Lower lobe of right lung (tissue), 2 donors: ENCODE measurements around the gene SPSB4. TPM values are rescaled to one million over a fixed set of nuclear protein-coding genes. Genes with fewer than 3 reads are reported as not detected.

Experiments
- ATAC-seq, 2 donors: fragments of 200-7000 bp; cut with Tn5 transposase; one replicate each; pipeline ENCODE4 v1.9.1; 2020 to 2022; ENCODE audit warnings: mild to moderate bottlenecking in 2 of 2, moderate library complexity in 2 of 2
- DNase-seq: peaks from one replicate; pipeline ENCODE4 v3.0.0-alpha.2; 2020
- H3K27ac ChIP-seq: fragments of 200-600 bp; one replicate; pipeline ENCODE4 v1.8.0; 2022
- H3K27me3 ChIP-seq: fragments of 200-600 bp; one replicate; pipeline ENCODE4 v1.8.0; 2022; ENCODE audit warnings: low read depth
- H3K36me3 ChIP-seq: fragments of 200-600 bp; one replicate; pipeline ENCODE4 v1.8.0; 2022; ENCODE audit warnings: mild to moderate bottlenecking
- H3K4me1 ChIP-seq: fragments of 200-600 bp; one replicate; pipeline ENCODE4 v1.8.0; 2022
- H3K4me3 ChIP-seq: fragments of 200-600 bp; one replicate; pipeline ENCODE4 v1.8.0; 2022; ENCODE audit warnings: mild to moderate bottlenecking
- H3K9me3 ChIP-seq: fragments of 200-600 bp; one replicate; pipeline ENCODE4 v1.8.0; 2022
- CTCF ChIP-seq: fragments of 200-600 bp; IDR thresholded peaks from one replicate; pipeline ENCODE4 v1.8.0; 2022; ENCODE audit warnings: antibody characterized with exemption, mild to moderate bottlenecking
- intact Hi-C: fragments of 100-400 bp; cut with DNase I; formaldehyde crosslinking; loops from one replicate; pipeline ENCODE4 v1.11.0; 2022
- total RNA-seq: library from RNA; stranded (reverse); fragmentation: NEBNext Ultra II Directional; extraction: Animal tissue kit (Norgen Biotek cat#: 25700); gene quantifications from one replicate; pipeline ENCODE4 v1.2.1, GENCODE V29; 2021
- donor health status: DM: no; HTN: yes; CAD: no; lungs with severe emphysema.

Gene SPSB4
- total RNA-seq, 1 donor from 2014 or later, result 0.80 TPM

GRCh38 chr3:141087778-141088130, 36.6 kb downstream of the SPSB4 start:
- no peaks in the 10 kb centered on the region for H3K27me3 ChIP-seq
- no peaks in the 10 kb centered on the region for H3K36me3 ChIP-seq
- H3K27ac ChIP-seq, result no peak overlapping the region
- no peak overlapping the region for H3K4me3 ChIP-seq
- ATAC-seq (no peak), DNase-seq (no peak)
- intact Hi-C loops, result no loop called here
- no peak for TF ChIP-seq CTCF
- H3K9me3 ChIP-seq, result no peaks in the 10 kb centered on the region
- no peaks in the 10 kb centered on the region for H3K4me1 ChIP-seq

- H3K4me1 ChIP-seq, result no peaks in the 10 kb centered on the region
- no peaks in the 10 kb centered on the region for H3K36me3 ChIP-seq
- intact Hi-C loops, result no loop called here
- no peak overlapping the region for H3K27ac ChIP-seq
- ATAC-seq (no peak), DNase-seq (no peak)
- no peaks in the 10 kb centered on the region for H3K27me3 ChIP-seq
- TF ChIP-seq CTCF, result no peak
- no peaks in the 10 kb centered on the region for H3K9me3 ChIP-seq
- H3K4me3 ChIP-seq, result no peak overlapping the region
Measured at GRCh38 chr3:141089339-141090152, 38.4 kb downstream of the SPSB4 start.

GRCh38 chr3:141091426-141091825, 40.3 kb downstream of the SPSB4 start:
- Histone ChIP-seq H3K4me1 (no peaks in the 10 kb centered on the region), H3K36me3 (no peaks in the 10 kb centered on the region), H3K4me3 (no peak overlapping the region), H3K27ac (no peak overlapping the region), H3K9me3 (no peaks in the 10 kb centered on the region), H3K27me3 (no peaks in the 10 kb centered on the region)
- intact Hi-C loops, result no loop called here
- no peak for TF ChIP-seq CTCF
- no peak for DNase-seq
- ATAC-seq, result no peak

GRCh38 chr3:141092663-141093062, 41.5 kb downstream of the SPSB4 start:
- no peaks in the 10 kb centered on the region for H3K9me3 ChIP-seq
- no peak overlapping the region for H3K4me3 ChIP-seq
- ATAC-seq (no peak), DNase-seq (no peak)
- TF ChIP-seq CTCF, result no peak
- H3K4me1 ChIP-seq, result no peaks in the 10 kb centered on the region
- no peak overlapping the region for H3K27ac ChIP-seq
- intact Hi-C loops, result no loop called here
- H3K36me3 ChIP-seq, result no peaks in the 10 kb centered on the region
- no peaks in the 10 kb centered on the region for H3K27me3 ChIP-seq

- no peak for TF ChIP-seq CTCF
- H3K4me3 ChIP-seq, result no peak overlapping the region
- no peaks in the 10 kb centered on the region for H3K9me3 ChIP-seq
- H3K36me3 ChIP-seq, result no peaks in the 10 kb centered on the region
- DNase-seq, result no peak
- H3K27me3 ChIP-seq, result no peaks in the 10 kb centered on the region
- ATAC-seq, result no peak
- intact Hi-C loops, result no loop called here
- H3K4me1 ChIP-seq, result no peaks in the 10 kb centered on the region
- no peak overlapping the region for H3K27ac ChIP-seq
Measured at GRCh38 chr3:141093397-141093796, 42.2 kb downstream of the SPSB4 start.
